ENCODE data around the gene FDX2. TPM values are rescaled to one million over a fixed set of nuclear protein-coding genes. Genes with fewer than 3 reads are reported as not detected.

The FDX2 gene
- total RNA-seq, 1 donor from 2014 or later: 22.3 TPM

GRCh38 chr19:10290876-10291553, 24.8 kb downstream of the FDX2 start:
- peaks cover 53% of the 10 kb centered on the region for H3K4me1 Mint-ChIP-seq (ENCODE audit: low read depth)
- peaks cover 3% of the 10 kb centered on the region for H3K36me3 Mint-ChIP-seq (ENCODE audit: low read depth)
- H3K27me3 Mint-ChIP-seq (ENCODE audit: low read depth): peaks cover 56% of the 10 kb centered on the region
- H3K27ac Mint-ChIP-seq (ENCODE audit: unreplicated experiment): no peak overlapping the region
- no peak for DNase-seq (ENCODE audit: low spot score)
- H3K4me3 Mint-ChIP-seq (ENCODE audit: unreplicated experiment): peak overlapping the region; percentile 83
- H3K9me3 Mint-ChIP-seq (ENCODE audit: low read depth): no peaks in the 10 kb centered on the region
- TF ChIP-seq CTCF (IDR thresholded peaks at IDR 0.05): no peak

GRCh38 chr19:10290357-10290875, 25.4 kb downstream of the FDX2 start:
- Mint-ChIP-seq H3K36me3 (ENCODE audit: low read depth) (peaks cover 5% of the 10 kb centered on the region), H3K4me1 (ENCODE audit: low read depth) (peaks cover 47% of the 10 kb centered on the region), H3K9me3 (ENCODE audit: low read depth) (no peaks in the 10 kb centered on the region), H3K27ac (ENCODE audit: unreplicated experiment) (peak overlapping the region; percentile 68), H3K4me3 (ENCODE audit: unreplicated experiment) (peak overlapping the region; percentile 83), H3K27me3 (ENCODE audit: low read depth) (peaks cover 51% of the 10 kb centered on the region)
- DNase-seq (ENCODE audit: low spot score): no peak
- no peak for TF ChIP-seq CTCF (IDR thresholded peaks at IDR 0.05)

GRCh38 chr19:10289836-10290356, 25.9 kb downstream of the FDX2 start, which contains the start of gene ICAM5:
ICAM5 (plus strand) TSS chr19:10289952; CDS start chr19:10290044, 92 bp downstream.
- H3K27ac Mint-ChIP-seq (ENCODE audit: unreplicated experiment): peak within 1 kb of the TSS; percentile 68
- H3K9me3 Mint-ChIP-seq (ENCODE audit: low read depth): no peaks in the 10 kb centered on the region
- peaks cover 9% of the 10 kb centered on the region for H3K36me3 Mint-ChIP-seq (ENCODE audit: low read depth)
- no peak for TF ChIP-seq CTCF (IDR thresholded peaks at IDR 0.05)
- DNase-seq (ENCODE audit: low spot score): no peak
- peaks cover 46% of the 10 kb centered on the region for H3K4me1 Mint-ChIP-seq (ENCODE audit: low read depth)
- peaks cover 48% of the 10 kb centered on the region for H3K27me3 Mint-ChIP-seq (ENCODE audit: low read depth)
- H3K4me3 Mint-ChIP-seq (ENCODE audit: unreplicated experiment): peak within 1 kb of the TSS; percentile 83

GRCh38 chr19:10289167-10289835, 26.5 kb downstream of the FDX2 start:
- peak overlapping the region; percentile 83 for H3K4me3 Mint-ChIP-seq (ENCODE audit: unreplicated experiment)
- H3K9me3 Mint-ChIP-seq (ENCODE audit: low read depth): no peaks in the 10 kb centered on the region
- DNase-seq (ENCODE audit: low spot score): no peak
- peaks cover 46% of the 10 kb centered on the region for H3K4me1 Mint-ChIP-seq (ENCODE audit: low read depth)
- peaks cover 8% of the 10 kb centered on the region for H3K36me3 Mint-ChIP-seq (ENCODE audit: low read depth)
- H3K27ac Mint-ChIP-seq (ENCODE audit: unreplicated experiment): peak overlapping the region; percentile 57
- peaks cover 42% of the 10 kb centered on the region for H3K27me3 Mint-ChIP-seq (ENCODE audit: low read depth)
- peak; percentile 50 for TF ChIP-seq CTCF (IDR thresholded peaks at IDR 0.05)

- H3K36me3 Mint-ChIP-seq (ENCODE audit: low read depth): peaks cover 8% of the 10 kb centered on the region
- no peaks in the 10 kb centered on the region for H3K9me3 Mint-ChIP-seq (ENCODE audit: low read depth)
- peaks cover 46% of the 10 kb centered on the region for H3K4me1 Mint-ChIP-seq (ENCODE audit: low read depth)
- no peak for TF ChIP-seq CTCF (IDR thresholded peaks at IDR 0.05)
- H3K27me3 Mint-ChIP-seq (ENCODE audit: low read depth): peaks cover 42% of the 10 kb centered on the region
- H3K4me3 Mint-ChIP-seq (ENCODE audit: unreplicated experiment): peak overlapping the region; percentile 83
- peak overlapping the region; percentile 57 for H3K27ac Mint-ChIP-seq (ENCODE audit: unreplicated experiment)
- no peak for DNase-seq (ENCODE audit: low spot score)
Measured at GRCh38 chr19:10288662-10289166, 27.1 kb downstream of the FDX2 start.

All from chondrocyte (in vitro differentiated cells).